GM21526 (cell line): ENCODE measurements around the gene PODXL2.

Experiments used
- ATAC-seq: cut with Tn5 transposase; IDR thresholded peaks from one replicate; pipeline ENCODE4 v1.9.1; 2021; ENCODE audit warnings: moderate library complexity; ENCODE audit not compliant: unreplicated experiment, low FRiP score

PODXL2 gene

DNA sequence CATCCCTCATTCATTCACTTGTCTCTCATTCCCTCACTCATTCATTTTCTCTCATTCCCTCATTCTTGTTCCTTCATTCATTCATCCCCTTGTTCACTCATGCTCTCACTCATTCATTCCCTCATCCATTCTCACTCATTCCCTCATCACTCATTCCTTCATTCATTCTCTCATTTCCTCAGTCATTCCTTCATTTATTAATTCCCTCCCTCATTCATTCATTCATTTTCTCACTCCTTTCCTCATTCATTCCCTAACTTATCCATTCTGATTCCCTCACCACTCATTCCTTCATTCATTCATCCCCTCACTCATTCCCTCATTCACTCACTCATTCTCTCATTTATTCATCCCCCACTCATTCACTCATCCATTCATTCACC, 57.5 kb downstream of the PODXL2 start:
- no peak for ATAC-seq

DNA sequence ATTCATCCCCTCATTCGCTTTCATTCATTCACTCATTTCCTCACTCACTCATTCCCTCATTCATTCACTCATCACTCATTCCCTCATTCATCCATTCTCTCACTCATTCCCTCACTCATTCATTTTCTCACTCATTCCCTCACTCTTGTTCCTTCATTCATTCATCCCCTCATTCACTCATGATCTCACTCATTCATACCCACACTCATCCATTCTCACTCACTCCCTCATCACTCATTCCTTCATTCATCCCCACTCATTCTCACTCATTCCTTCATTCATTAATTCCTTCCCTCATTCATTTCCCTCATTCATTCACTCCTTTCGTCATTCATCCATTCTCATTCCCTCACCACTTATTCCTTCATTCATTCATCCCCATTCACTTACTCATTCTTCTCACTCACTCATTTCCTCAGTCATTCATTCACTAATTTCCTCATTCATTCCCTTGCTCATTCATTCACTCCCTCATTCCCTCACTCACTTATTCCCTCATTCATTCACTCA, 58.3 kb downstream of the PODXL2 start:
- no peak for ATAC-seq

DNA sequence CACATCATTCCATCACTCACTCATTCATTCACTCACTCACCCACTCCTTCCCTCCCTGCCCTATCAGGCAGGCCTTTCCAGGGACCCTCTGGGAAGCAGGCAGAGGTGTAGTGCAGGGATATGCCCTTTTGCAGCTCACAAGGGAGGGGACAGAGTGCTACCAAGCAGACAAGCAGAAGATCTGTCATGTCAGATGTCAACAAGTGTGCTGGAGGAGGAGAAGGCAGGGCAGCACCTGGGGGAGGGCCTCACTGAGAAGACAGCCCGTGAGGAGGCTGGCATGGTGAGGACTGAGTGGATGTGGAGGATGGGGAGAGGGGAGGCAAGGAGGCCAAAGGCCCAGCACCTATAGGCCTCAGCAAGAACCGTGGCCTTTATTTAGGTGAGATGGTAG, 59.0 kb downstream of the PODXL2 start:
- no peak for ATAC-seq

DNA sequence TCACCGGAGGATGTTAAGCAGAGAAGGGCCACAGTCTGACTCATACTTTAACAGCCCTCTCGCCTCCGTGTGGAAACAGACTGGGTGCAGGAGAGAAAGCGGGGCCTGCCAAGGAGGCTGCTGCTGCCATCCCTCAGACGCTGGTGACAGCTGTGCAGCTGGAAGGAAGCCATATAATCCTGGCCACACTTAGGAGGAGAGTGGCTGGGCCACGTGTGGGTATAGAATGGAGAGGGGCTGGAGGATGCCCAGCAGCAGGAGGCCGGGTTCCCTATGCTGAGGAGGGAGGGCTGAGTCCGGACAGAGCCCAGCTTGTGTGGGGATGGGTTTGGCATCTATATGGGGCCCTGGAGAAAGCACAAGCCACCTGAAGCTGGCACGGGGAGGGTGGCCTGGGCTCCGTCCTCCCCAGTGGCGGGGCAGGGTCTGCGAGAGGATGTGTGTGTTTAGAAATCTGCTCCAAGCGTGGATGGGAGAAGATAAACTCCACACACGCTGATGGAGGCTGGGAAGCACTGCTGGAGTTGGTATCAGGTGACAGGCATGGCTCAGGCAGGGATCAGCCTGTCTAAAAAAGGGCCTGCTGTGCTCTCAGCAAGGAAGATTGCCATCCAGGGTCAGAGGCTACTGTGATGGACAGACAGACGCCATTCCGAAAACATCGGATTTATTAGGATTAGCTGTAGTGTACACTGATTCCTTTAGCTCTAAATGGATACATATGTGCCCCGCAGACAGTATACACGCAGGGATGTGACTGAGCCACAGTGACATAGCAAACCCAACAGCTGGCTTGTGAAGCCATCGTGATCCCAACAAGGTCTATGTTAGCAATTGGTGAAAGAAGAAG, 59.7 kb downstream of the PODXL2 start:
- ATAC-seq, result no peak

DNA sequence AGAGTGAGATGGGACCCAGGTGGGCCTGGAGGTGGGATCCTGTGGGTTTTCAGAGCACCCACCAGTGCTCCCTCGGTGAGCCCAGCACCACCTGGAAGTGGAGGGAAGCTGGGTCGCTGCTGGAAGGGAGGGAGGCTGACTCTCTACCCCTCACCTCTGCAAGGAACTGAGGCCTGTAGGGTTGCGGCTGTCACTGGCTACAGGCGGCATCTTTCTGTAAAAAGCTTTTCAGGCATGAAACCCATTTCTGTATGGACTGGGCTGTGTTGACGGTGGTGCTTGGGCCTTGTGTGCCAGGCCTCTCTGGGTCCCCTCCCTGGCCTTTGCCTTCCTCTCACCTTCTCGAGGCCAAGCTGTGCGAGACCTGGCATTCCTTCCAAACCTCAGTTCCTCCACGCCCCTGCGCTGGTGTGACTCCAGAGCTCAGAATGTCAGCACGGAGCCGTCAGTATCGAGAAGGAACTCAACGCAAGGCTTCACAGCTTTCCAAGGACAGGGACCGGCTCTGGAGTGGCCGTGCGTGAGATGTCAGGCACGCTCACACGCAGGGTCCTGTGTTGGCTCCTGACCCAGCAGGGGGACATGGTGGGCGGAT, 60.4 kb downstream of the PODXL2 start:
- no peak for ATAC-seq

DNA sequence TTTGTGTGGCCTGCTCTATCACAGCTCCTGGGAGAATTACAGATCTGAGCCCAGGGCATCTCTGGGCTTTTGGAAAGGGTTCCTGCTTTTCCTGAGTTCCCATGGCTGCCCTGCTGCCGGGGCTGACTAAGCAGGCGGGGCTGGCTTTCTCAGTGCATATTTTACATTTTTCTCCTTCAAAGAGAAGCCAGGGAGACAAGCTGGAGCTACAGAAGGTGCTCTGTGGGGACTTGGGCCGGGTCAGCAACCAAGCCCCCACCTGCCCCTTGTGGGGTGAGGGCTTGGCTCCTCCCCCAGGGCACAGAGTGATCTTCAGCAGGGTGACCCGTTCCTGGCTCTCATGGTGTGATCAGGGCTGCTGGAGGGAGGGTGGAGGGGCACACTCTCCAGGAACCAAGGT, 61.1 kb downstream of the PODXL2 start:
- ATAC-seq, result no peak

DNA sequence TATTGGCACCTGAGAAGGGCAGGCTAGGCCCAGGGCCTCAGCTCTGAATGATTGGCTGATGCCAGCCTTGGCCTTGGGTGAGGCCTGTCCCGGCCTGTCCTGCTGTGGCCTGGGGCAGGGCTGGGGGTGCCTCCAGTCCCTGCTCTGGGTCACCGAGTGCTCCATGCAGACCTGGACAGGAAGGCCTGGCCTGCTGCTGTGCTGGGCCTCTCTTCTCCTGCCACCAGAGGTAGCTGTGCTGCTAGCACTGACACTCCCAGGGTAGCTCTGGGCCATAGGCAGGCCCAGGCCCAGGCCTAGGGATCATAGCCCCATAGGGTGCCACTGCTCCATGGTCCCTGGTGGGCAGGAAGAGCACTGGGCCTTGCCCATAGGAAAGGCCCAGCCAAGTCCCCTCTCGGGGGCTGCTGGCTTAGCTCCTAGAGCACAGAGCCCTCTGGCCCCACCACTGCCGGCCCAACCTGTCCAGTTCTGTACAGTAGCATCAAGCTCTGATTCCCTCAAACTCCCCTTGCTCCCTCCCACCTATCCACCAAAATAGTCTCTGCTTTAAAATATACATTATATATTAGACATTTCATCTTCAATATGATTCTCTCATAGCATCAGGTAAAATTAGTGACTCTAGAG, 62.0 kb downstream of the PODXL2 start:
- no peak for ATAC-seq

DNA sequence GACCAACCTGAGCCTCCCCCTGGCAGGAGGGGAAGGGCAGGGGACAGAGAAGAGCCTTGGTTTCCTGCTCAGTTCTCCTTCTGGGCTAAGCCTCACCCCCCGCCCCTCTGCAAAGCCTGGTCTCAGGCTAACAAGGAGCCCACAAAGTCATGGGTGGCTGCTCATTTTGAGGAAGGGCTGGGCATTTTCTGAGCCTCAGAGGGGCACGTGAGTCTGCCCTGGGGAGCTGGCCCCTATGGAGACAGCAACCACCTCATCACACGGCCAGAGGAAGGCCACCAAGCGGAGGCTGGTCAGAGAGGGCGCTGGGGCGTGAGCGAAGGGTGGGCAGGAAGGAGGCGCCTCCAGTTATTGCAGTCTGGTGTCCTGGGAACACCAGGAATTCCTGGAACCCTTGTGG, 62.5 kb downstream of the PODXL2 start:
- no peak for ATAC-seq

DNA sequence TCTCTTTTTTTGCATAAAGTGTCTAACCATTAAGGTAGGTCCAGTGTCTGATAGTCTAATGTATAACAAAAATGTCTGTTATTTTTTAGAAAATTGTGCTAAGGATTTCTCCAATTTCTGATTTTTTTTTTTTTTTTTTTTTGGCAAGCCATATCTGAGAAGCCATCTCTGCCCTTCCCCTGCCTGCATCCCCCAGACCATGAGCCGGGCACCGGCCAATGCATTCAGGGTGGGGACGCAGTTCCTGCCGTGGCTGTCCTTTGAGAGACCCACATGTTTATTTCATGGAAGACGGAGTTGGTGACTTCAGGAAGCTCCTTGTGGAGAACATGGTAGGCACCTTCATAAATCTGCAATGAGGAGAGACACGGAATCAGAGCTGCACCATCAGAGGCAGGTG, 63.0 kb downstream of the PODXL2 start:
- no peak for ATAC-seq

DNA sequence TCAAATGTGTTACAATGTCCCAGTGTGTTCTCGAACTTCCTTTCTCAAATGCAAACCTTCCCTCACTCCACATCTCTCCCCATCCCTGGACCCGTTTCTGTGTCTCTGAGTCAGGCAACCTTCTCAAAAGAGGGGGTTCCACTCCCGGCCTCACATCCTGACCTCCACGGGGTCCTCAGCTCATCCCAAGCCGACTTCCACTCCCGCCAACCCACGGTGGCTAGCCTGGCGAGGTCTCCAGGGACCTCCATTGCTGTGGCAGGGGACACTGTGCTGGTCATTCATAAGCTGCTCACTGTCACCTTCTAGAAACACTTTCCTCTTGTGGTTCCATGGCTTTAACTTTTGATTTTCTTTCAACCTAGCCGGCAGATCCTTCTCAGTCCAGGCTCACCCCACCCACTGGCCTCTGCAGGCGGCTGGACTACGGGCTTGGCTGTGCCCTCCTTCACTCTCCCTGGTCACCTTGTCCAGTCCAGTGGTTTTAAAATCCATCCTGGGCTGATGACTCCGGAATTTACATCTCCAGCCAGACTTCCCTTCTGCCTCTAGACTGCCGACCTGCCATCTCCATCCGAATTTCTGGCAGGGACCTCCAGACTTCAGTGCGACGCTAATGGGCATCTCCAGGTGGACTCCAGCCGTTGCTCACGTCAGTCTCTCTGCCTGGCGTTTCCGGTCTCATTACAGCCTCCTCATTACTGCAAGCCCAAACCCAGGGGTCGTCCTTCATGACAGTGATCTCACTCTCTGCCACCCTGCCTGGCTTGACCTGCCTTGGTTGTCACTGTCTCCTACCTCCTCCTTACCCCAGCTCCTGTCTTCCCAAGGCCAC, 63.7 kb downstream of the PODXL2 start:
- no peak for ATAC-seq

DNA sequence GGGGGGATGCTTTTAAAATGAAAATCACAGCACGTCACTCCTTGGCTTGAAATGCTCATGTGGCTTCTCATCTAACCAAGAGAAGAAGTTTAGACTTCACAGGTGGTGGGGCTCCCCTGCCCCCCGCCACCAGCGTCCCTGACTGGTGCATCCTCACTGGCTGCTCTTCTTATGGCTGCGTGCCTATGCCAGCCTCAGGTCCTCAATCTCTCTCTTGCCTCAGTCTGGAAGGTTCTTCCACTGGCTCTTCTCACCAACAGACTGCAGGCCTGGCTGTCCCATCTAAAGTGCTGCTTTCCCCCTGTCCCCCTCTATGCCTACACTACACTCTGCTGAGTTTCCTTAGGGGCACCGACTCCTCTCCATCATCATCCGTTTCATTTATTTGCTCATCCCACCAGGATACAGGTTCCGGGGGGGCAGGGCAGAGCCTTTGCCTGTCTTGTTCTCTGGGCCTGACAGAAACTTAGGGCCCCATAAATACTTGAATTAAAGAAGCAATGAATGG, 64.4 kb downstream of the PODXL2 start:
- no peak for ATAC-seq

DNA sequence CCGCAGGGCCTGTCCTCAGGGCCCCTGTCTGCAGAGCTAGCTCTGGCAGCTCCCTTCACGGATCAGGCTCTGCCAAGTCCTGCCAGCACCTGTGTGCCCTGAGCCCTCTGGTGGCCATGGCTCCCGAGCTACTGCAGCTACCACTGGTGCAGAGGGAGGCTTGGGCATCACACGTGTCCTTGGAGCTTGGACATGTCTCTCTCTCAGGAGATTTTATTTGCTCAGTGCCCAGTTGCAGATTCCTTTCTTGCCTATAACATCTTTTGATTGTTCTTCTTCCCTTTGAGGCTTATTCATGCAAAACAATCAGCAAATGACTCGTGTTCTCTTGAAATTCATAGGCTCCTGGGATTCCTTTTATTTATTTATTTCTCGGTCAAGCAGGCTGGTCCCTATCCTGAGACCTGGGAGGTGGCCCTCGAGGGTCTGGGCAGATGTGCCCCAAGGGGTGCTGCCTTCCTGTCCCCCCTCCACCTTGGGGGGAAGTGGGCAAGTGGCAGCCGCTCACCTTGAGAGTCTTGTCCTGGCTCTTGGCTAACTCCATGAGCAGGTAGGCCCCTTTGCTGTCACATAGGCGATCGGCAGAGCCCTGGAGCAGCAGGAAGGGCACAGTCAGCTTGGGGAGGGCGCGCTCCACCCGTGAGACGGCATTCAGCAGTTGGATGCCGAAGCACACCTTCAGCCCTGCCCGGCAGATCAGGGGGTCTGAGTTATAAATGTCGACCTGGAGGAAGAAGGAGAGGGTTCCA, 65.7 kb downstream of the PODXL2 start:
- no peak for ATAC-seq

DNA sequence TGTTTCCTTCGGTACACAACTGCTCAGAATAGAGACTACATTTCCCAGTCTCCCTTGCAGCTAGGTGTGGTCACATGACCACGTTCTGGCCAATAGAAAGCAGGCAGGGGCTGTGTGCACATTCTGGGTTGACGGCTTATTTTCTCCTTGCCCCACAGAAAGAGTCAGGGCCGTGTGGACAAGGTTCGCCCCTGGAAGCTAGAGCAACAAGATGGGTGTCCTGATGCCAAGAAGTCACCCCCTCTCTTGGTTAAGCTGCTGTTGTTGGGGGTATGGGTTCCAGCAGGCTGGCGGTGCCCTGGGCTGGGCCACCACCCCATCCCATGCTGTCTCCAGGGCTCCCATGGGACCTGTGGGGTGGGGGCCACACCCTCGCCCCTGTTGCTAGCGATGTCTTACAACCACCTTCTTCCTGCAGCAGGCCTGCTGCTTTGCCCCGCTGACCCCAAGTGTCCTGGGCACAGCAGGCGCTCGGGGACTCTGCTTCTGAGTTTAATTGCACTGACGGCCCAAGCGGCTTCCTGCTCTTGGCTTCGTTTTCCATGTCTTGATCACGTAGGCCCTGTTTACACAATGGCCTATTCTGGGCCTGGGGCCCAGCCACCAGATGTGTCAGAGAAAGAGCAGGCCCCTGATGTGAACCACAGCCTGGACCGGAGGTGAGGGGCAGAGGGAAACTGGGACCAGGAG, 68.7 kb downstream of the PODXL2 start:
- peak; percentile 52 for ATAC-seq

DNA sequence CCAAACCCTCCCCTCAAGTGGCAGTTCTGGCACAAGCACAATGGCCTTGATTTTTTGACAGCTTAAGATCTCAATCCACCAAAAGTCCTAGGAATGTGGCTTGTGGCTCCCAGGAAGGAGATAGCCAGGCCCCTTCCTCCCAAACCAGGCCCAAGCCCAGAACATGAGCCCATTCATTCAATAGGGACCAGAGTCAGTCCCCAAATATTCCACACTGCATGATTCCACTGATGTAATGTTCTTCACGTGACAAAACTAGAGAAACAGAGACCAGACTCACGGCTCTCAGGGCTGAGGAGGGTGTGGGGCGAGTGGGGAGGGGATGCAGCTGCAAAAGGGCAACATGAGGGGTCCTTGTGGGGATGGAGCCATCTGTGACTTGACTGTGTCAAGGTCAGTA, 69.3 kb downstream of the PODXL2 start:
- ATAC-seq, result no peak

DNA sequence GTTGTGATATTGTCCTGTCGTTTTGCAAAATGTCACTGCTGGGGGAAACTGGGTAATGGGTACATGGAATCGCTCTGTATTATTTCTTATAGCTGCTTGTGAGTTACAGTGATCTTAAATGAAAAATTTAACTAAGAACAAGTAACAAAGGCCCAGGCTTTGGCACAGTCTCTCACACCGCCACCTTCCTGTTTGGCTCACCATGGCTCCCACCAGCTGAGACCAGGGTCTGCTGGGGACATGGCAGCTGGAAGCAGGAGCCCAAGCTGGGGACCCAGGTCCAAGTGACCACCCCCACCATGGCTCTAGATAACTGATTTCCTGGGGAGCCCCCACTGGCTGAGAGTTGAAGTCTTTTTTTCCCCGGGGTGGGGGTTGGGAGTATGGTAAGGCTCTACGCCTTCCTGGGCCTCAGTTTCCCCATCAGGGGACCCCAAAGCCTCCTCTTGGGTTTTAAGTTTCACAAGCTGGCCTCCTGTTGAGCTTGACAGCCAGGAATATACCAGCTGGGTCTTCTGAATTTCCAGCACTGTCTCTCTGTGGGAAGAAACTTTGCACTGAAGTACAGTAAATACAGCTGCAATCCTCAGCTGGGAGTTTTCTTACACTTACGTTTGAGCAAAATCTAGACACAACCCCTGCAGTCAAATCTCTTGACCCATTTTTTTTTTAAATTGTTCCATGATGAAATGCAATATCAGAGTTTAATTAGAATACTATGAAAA, 69.9 kb downstream of the PODXL2 start:
- no peak for ATAC-seq

DNA sequence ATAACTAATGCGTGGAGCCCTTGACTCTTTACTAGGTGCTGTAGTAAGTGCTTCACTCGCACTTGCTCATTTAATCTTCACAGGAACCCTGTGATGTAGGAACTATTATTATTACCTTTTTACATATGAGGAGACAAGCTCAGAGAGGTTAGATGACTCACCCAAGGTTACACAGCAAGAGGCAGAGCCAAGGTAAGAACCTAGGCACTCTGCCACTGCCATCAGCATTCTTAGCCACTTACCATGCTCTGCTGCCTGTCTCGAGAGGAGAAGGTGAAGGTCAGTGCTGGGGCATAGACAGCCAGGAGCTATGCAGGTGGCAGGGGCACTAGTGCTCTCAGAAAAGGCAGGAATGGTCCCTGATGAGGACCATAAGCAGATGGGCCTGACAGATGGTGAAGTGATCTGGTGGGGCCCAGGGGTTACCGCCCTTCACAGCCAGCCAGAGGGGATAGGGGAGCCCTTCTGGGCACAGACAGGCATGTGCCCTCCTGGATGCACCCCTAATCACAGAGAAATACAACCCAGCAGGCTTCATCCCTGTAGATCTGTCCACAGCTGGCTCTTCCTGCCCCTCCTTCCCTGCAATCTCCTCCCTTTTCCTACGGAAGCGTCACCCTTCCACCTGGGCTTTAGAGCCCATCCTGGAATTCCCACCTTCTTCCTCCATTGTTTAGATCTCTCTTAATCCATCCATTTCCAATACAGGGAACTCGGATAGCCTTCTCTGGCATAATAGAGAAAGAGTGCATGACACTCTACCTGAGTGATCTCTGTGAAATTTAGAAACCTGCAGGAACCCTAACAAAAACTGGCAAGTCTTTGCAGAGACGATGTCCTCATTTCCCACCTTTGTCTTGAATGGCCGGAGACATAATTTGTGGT, 70.7 kb downstream of the PODXL2 start:
- no peak for ATAC-seq

DNA sequence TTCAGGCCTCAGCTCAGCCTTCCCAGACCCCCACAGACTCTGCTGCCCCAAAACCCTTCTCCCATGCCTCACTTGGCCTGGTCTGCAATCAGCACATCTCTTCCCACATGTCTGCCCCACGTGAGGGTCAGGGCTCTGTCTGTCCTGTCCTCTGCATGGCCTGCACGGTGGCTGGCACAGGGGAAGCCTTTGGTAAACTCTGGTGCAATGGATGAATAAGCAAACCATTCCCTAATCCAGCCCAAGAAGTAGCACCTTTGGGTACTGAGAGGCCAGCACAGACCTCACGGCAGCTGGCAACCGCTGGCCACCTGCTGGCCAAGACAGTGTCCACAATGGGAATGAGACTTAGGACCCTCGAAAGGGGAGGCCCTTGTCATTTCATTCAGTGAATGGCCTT, 71.4 kb downstream of the PODXL2 start:
- no peak for ATAC-seq
